GM10248 (cell line): Measurements from ENCODE around the gene IL16.

Experiments used
- CTCF ChIA-PET: fragments of 300-600 bp; sonication (Branson Sonifier 250); formaldehyde crosslinking; extraction: SDS; loops from one replicate; lab custom pipeline; 2021; ENCODE audit warnings: antibody characterized with exemption; lab: Yijun Ruan, JAX
- POLR2A ChIA-PET: fragments of 350-650 bp; sonication (Branson Sonifier 250); formaldehyde crosslinking; extraction: SDS; loops from one replicate; lab custom pipeline; 2020; ENCODE audit warnings: antibody characterized with exemption; lab: Yijun Ruan, JAX
- DNase-seq: peaks from one replicate; pipeline ENCODE4 v3.0.0; 2012; ENCODE audit errors: extremely low spot score
- CTCF ChIP-seq: IDR thresholded peaks from 2 replicates; pipeline ENCODE4 v1.5.1; 2012; ENCODE audit warnings: mild to moderate bottlenecking, low read depth; ENCODE audit errors: extremely low read depth, missing control alignments, control extremely low read depth

Gene IL16

GRCh38 chr15:81268340-81268739 lies 71.7 kb downstream of the IL16 start:
- no peak for TF ChIP-seq CTCF
- CTCF ChIA-PET, result interaction anchor here (0.8 to 13.5 kb wide), 20 partner anchors 8 to 299 kb away, joined by 3 to 455 read pairs (median 6); no protein-coding TSS in a partner anchor
- no peak for DNase-seq
- POLR2A ChIA-PET, result no interaction called here

DNA sequence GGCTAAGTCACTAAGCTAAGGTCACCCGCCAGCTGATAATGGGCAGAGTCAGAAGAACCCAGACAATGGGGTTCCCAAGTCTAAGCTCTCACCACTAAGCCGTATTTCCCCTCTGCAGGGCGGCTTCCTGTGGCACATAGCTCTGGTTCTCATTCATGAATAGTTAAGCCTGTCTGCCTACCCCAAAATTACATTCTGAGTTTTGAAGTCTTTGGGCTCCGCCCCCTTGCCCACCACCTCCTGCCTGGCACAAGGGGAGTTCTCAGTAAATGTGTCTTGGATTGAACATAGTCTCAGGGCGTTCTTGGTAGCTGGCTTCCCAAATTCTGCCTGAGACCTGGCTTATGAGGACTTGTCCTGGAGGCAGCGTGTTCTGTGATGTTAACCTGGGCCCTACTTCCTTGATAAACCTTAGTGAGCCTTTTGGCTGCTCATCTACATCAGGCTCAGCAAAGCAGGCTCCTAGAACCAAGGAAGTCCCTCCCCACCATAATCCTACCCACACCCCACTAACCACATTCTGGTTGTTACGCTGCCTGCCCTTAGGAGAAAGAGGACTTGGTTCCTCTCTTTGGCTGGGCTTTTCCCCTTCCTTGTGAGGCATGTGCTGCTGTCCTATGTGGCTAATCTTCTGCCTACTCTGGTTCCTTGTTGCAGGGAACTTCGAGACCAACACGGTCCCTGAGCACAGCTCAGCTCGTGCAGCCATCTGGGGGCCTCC lies 72.4 kb downstream of the IL16 start:
- no peak for DNase-seq
- no peak for TF ChIP-seq CTCF
- ChIA-PET POLR2A (no interaction called here), CTCF (interaction anchor here (0.8 to 13.5 kb wide), 17 partner anchors 8 to 300 kb away, joined by 3 to 455 read pairs (median 4); no protein-coding TSS in a partner anchor)

- TF ChIP-seq CTCF, result no peak
- DNase-seq, result no peak
- ChIA-PET CTCF (interaction anchor here (5.5 to 13.5 kb wide), 3 partner anchors 116 to 167 kb away, joined by 37 to 455 read pairs (median 215); no protein-coding TSS in a partner anchor), POLR2A (no interaction called here)
Measured at GRCh38 chr15:81270188-81270587, 73.5 kb downstream of the IL16 start.

DNA sequence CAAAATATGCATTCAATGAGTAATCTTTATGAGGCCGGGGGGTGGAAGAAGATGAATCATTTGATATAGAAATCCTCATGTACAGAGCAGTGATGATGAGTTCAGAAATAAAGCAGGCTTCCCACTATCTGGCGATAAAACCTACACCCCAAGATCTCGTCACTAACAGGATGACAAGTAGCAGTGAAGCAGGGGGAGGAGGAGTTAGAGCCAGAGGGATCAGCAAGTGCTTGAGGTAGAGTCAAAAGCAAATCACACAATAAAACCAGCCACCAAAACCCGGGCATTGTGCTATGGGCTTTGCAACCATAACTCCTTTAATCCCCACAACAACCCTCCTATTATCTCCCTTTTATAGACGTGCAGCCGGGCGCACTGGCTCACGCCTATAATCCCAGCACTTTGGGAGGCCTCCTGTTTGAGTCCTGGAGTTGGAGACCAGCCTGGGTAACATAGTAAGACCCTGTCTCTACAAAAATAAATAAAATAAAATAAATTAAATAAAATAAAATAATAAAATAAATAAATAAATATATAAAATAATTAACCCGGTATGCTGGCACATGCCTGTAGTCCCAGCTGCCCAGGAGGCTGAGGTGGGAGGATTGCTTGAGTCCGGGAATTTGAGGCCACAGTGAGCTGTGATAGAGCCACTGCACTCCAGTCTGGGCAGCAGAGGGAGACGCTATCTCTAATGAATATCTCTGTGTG lies 74.3 kb downstream of the IL16 start:
- TF ChIP-seq CTCF, result no peak
- ChIA-PET POLR2A (no interaction called here), CTCF (interaction anchor here (1.8 to 13.5 kb wide), 5 partner anchors 11 to 168 kb away, joined by 6 to 455 read pairs (median 82); no protein-coding TSS in a partner anchor)
- DNase-seq, result no peak

DNA sequence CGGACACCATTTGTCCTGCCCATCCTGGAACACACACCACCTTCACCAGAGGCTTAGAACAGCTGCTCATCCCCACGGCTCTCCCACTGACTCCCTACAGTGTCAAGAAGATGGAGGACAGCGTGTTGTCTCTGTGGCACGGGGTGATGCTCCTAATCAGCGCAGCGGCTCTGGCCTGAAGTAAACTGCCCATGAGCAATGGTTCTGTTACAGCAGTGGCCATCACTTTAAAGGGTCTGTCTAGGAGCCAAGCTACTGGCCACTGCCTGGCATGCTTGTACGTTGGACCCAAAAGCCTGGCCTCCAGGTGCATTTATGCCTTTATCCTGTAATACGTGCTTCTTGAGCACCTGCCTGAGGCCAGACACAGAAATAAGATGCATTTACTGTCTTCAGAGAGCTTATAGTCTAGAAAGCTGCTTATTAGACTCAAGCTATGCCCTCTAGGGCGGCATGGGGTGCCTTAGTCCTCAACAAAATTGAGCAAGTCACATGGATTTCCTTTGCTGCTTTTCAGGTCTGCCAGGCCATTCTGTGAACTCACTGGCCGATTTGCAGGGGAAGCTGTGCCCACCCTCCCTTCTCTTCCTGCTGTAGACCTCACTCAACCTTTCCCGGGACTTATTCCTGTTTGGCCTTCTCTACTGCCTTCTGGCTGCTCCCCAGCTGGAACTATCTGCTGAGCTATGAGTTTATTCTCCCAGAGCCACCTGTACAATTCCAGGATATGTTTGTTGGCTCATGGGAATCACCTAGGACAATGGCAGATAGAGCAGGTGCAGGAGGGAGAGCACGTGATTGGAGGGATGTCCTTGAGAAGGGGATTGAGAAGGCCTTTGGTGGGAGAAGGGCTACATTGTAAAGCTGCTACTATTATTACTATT lies 75.3 kb downstream of the IL16 start:
- CTCF ChIA-PET, result interaction anchor here (1.4 to 5.6 kb wide), 8 partner anchors 11 to 166 kb away, joined by 3 to 82 read pairs (median 6); no protein-coding TSS in a partner anchor
- TF ChIP-seq CTCF, result no peak
- POLR2A ChIA-PET, result no interaction called here
- DNase-seq, result no peak

- TF ChIP-seq CTCF, result no peak
- CTCF ChIA-PET, result interaction anchor here (1.4 to 5.6 kb wide), 11 partner anchors 10 to 164 kb away, joined by 3 to 82 read pairs (median 16); no protein-coding TSS in a partner anchor
- POLR2A ChIA-PET, result no interaction called here
- DNase-seq, result no peak
Measured at GRCh38 chr15:81273200-81273599, 76.5 kb downstream of the IL16 start.
